Activated CD4-positive, alpha-beta T cell treated with anti-CD3 and anti-CD28 coated beads, Interleukin-2, amount 50 U/mL, for 1 hour (primary cell): ENCODE results near the gene CCR1.
"Not testable (repeated sequence)": the region's sequence is repeated elsewhere in the genome, so short reads cannot be mapped to it uniquely, and the experiment has no call there.

Experiments
- DNase-seq: peaks from one replicate; pipeline ENCODE4 v3.0.0-alpha.2; 2020

CCR1 gene

DNA sequence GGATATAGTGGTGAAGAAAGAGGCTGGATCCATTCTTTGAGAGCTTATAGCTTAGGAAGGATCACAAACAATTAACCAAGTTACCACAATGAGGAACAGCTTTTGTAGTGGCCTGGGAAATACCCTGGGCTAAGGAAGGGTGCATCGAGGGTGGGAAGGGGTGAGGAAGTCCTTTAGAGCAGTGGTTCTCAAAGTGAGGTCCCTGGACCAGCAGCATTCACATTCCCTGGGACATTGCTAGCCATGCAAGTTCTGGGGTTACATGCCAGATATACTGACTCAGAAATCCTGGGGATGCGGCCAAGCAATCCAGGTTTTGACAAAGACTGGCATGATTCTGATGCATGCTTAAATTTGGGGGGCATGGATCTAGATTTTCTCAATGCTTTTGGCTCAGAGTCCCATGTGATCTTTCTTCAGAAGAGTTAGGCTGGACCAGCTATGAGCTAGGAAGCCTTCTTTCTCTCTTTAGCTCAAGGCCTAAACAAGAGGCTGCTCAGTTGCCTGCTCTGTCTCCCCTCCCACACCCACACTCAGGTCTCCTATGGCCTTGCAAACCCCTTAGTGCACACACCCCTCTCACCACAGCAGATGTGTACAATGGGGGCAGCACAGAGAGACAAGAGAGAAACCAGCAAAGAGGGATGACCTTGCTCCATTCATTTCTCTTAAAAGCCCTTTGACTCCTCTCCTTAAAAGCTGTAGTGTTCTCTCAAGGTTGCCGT, 1.8 kb upstream of the CCR1 start:
- no peak for DNase-seq

DNA sequence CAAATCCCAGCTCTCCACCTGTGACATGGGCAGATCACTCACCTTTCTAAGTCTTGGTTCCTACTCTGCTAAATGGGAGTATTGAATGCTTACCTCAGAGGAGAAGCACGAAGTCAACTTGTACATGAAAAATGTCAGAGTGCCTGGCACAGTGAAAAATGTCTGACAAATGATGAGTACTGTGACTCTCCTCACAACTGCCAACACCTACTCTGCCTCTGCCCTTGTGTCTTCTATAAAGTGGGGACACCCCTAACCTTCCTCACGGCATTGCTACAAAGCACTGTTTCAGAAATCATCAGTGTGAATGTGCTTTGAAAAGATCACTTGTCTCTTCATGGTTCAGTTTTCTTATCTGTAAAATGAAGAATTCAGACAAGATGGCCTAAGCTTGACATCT, 940 bp upstream of the CCR1 start:
- DNase-seq: no peak

DNA sequence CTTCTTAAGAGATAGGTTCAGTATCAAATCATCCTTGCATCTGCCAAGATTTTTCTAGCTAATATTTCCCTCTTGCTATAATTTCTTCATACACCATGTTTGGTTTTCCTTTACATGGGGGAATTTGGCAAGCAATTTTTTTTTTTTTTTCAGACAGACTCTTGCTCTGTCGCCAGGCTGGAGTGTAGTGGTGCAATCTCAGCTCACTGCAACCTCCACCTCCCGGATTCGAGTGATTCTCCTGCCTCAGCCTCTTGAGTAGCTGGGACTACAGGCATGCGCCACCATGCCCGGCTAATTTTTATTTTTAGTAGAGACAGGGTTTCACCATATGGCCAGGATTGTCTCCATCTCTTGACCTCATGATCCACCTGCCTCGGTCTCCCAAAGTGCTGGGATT, 599 bp downstream of the CCR1 start:
- not testable (repeated sequence) for DNase-seq

DNA sequence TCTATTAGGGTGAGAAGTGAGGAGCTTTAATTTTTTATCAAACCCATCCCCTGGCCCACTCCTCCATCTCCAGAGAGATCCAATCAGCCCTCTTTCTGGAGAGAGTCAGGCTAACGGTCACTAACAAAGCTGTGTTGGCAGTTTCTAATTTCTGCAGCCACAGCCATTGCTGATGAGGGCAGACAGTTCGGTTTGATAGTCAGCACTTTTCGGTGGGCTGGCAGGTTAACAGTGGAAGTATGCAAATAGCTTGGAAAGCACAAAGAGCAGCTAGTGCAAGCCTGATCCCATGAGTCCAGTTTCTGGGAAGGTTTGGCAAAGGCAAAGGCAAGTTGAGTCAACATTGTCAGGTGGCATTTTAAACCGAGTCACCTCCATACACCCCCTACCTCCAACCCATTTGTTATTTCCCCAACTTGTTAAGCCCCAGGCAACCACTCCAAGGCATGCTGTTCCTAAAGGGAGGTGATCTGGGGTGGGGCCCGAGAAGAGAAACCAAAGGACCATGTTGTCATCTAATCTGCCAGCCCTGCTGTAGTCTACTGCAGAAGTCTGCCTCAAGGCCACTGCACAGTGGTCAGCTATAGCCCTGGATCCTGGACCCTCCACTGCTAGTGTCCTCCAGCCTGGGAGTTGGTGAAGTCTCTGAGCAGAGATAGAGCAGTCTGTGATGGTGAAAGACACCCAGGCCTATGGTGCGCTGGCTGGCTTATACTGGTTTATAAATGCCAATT, 1.7 kb downstream of the CCR1 start:
- no peak for DNase-seq

DNA sequence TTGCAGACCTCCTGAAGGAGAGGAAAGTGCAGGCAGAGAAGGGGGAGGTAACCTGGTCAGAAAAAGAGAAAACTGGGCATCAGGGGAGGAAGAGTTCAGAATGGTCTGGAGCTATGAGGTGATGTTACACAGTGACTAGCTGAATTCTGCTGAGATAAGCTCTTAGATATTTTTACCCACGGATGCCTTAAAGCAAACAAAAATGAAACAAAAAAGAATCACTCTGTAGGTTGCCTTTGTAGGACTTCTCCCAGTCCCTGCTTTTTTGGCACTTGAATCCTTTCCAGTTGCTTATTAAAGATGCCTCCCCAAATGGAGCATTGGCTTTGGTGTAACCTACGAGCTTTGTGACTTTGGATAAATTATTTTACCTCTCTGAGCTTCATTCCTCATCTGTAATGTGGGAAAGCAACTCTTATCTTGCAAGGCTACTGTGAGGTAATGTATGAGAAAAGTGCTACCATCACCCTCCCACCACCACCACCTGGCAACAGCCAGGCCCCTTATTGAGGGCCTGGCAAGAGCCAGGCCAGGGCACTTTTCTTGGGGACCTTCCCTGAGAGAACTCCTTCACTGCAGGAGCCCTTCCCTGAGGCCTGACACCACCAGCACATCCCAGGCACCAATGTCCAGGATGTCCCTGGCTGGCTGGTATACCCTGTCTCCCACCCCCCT, 2.7 kb downstream of the CCR1 start:
- no peak for DNase-seq

DNA sequence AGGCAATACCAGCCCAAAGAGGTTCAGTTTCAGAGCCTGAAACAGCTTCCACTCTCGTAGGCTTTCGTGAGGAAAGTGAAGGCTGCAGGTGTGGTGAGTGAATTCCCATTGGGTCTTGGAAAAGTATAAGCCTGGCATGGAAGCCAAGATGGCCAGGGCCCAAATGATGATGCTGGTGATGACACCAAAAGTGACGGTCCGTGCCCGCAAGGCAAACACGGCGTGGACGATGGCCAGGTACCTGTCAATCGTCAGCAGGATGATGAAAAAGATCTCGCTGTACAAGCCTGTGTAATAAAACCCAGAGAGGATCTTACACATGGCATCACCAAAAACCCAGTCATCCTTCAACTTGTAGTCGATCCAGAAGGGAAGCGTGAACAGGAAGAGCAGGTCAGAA, 4.4 kb downstream of the CCR1 start:
- DNase-seq: no peak

DNA sequence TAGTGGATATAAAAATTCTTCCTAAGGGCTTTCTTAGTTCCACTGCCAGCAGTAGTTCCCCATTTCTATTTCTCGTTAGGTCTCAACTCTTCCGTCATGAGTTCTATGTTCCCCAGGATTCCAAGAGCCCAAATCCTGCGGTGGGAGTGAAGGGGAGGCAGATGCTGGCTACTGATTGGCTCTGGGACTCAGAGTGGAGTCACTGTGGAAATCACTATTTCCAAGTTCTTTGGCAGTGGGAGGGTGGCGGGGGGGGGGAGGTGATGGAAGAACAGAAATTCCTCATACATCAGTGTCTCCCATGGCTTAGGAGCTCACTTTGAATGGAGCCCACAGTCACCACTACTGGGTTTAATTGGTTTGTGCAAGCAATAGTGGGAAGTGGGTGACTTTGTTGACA, 5.6 kb downstream of the CCR1 start:
- DNase-seq: no peak

DNA sequence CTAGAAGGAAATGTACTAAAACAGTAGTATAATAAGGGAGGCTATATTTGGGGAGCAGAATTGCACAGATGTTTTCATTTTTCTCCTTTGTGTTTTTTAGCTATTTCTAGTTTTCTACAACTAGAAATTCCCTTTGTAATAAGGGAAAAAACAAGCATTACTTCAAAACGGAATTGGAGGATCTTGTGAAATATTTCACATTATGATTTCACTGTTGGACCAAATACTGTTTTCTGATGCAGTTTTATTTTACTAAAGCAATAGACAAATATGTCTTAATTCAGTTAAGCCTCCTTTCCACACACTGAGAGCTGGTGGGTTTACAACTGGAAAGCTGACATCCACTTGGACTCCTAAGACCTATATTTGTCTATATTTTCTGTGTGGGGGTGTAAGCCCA, 7.3 kb downstream of the CCR1 start:
- DNase-seq: no peak

DNA sequence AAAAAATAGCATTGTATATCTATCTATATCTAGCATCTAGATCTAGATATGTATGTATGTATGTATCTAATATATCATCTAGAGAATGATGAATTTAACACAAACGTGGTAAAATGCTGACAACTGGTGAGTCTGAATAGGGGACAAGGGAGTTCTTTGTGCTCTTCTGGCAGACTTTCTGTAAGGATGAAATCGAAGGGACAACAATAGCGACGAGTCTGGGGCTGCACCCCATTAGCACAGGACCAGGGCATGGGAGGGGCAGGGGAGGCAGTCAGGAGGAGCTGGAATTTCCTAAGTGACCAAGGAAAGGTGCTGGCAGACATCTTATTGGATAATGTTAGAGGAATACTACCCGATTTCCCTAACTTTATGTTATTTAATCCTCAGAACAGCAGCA, 7.9 kb downstream of the CCR1 start:
- no peak for DNase-seq

DNA sequence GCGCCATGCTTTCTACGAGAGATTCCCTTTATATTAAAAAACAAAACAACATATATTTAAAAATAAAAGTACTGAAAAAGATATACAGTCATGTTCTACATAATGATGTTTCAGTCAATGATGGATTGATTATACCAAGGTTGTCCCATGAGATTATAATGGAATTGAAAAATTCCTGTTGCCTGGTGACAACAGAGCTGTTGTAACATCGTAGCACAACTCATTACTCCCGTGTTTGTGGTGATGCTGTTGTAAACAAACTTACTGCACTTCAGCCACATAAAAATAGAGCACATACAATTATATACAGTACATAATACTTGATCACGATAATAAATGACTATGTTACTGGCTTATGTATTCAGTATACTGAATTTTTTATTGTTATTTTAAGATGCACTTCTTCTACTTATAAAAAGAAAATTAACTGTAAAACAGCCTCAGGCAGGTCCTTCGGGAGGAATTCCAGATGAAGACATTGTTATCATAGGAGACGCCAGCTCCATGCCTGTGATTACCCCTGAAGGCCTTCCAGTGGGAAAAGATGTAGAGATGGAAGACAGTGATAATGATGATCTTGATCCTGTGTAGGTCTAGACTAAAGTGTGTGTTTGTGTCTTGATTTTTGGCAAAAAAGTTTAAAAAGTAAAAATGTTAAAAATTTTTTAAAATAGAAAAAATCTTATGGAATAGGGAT, 11.7 kb downstream of the CCR1 start:
- DNase-seq: no peak

DNA sequence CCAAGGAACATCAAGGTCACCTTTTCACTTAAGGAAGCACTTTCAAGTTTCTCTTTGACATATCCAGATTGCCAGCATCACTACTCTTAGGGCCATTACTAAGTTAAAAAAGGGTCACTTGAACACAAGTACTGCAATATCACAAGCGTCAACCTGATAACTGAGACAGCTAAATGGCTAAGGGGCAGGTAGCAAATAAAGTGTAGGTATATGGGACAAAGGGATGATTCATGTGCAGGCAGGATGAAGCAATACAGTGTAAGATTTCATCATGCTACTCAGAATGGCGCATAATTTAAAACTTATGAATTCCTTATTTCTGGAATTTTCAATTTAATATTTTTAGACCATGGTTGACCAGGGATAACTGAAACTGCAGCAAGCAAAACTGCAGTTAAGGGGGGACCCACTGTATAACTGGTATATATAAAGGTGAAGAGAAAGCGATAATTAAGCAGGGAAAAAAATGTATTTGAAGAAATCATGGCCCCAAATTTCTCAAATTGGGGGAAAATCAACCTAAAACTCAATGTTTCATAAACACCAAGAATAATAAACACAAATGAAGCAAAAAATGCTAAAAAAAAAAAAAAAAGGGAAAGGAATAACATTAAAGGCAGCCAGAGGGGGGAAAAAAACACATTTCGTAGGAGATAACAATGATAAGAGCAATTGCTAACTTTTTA, 13.1 kb downstream of the CCR1 start:
- DNase-seq: no peak

DNA sequence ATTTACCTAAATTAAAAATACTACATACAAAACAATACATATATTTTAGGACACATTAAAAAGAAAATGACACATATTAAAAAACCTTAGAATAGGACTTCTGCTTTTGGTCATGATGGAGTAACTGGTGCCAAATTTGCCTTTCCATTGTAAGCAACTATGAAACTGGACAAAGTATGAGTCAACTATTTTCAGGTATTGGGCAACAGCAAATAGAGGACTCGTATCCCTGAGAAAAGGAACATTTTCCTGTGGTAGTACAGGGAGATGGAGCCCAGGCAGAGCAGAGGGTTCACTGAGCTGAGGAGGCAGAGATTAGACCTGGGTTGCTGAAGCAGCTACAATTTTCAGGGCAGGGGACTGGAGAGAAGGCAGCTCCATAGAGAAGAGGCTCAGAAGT, 14.7 kb downstream of the CCR1 start:
- no peak for DNase-seq

DNA sequence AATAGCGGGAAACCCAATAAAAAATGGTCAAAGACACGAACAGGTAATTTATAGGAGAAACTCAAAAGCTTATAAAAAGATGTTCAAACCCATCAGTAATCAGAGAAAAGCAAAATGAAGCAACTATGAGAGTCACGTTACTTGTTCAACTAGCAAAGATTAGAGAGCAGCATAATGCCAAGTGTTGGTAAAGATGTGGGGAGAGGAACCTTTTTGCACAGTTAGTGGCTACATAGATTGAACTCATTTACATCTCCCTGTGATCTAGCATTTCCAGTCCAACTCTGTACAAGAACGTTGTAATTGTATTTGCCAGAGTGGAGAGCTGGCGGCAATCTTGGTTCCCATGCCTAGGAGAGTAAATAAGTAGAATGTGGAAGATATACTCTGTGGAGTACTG, 15.2 kb downstream of the CCR1 start:
- DNase-seq: no peak

DNA sequence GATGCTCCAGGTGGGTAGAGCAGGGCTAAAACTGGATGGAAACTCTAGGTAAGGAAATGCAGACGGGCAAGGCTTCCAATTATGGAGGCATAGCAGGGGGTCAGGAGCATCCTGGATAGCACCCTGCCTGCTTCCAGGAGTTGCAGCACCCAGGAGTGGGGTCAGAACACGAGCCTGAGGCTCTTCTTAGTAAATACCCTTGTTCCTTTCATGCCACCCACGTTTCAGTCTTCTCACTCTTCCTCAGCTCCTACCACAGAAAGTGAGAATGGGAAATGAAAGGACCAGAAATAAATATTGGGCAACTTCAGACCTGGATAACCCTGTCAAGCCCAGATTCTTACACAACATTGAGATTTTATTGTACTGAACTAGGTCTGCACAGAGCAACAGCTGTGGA, 16.4 kb downstream of the CCR1 start:
- DNase-seq: no peak

DNA sequence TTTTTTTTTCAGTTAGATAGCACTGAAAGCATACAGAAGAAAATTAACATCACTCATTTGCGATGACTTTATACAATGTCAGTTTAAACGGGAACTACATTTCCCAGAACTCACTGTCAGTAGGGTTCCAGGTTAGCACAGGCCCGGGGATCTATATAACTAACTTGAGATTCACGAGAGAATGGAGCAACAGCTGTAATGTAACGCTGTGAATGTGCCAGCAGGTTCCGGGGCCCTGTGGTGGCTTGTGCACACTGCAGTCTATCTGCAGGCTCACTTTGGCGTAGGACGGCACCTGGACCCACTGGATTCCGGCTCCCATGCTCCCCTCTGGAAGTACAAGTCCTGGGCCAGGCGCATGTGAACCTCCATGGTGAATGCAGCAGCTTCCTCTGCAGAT, 19.4 kb downstream of the CCR1 start:
- no peak for DNase-seq

DNA sequence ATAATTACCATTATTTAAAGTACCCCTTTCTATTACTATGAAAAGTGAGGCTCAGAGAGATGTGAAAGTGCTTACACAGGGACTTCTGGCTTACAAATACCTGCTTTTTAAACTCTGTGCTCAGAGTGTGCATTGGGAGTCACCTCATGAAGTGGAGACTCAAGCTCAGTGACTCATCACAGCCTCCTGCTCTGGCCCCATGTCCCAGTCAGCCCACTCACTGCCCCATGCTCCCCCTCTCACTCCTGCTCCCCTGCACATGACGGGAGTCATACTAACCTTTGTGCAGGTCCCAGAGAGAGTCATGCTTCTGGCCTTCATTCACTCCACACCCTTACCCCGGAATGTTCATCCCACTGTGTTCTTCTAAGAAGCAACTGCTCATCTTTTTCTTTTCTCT, 20.2 kb downstream of the CCR1 start:
- no peak for DNase-seq

DNA sequence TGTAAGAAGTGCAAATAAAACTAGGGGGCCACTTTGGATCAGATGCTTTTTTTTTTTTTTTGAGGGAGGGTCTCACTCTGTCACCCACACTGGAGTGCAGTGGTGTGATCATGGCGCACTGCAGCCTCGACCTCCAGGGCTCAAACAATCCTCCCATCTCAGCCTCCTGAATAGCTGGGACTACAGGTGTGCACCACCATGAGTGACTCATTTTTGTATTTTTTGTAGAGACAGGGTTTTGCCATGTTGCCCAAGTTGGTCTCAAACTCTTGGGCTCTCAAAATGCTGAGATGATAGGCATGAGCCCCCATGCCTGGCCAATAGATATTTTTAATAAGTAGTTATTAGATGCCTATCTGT, 20.8 kb downstream of the CCR1 start:
- no peak for DNase-seq

DNA sequence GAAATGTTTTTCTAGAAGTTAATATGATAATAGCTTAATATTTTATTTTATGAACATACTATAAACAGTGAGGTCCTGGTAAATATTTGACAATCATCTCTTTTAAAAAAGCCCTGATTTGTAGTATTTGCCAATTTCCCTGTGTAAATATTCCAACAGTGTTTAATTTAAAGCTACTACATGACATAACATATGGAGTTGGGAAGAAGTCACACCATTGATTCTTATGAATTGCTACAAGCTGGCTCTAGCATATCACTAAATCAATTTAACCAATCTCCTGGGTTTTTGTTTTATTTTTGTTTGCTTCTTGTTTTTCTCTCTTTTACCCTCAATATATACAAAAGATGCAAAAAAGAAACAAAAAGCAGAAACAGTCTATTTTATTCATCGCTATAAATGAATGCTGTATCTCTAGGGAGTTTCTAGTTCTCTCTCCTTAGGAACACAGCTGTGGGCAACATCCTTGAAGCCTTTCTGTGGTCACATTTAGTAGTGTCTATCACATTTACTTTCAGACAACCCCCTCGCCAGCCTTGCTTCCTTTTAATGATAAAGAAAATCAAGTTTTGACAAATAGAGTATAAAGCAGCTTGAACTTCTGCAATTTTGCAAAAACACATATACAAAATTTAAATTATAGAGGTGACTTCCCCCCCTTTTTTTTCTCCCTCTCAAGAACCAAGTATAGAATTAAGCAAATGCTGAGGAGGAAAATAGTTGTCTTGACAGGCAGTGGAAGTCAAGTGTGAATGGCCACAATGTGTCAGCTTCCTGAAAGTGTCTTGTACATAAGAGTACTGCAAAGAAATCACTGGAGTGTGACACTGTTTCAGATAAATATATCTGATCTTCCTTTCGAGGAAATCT, 21.4 kb downstream of the CCR1 start:
- DNase-seq: no peak

DNA sequence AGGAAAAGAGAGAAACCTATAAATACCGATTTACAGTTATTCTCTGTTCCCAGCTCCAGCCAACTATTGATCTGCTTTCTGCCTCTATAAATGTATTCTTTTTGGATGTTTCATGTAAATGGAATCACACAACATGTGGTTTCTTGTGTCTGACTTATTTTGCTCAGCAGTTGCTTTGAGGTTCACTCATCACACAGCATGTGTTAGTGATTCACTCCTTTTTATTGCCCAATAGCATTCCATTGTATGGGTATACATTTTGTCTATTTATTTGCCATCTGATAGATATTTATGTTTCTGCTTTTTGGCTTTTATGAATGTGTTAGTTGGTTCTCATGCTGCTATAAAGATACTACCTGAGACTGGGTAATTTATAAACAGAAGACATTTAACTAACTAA, 23.6 kb downstream of the CCR1 start:
- DNase-seq: no peak

DNA sequence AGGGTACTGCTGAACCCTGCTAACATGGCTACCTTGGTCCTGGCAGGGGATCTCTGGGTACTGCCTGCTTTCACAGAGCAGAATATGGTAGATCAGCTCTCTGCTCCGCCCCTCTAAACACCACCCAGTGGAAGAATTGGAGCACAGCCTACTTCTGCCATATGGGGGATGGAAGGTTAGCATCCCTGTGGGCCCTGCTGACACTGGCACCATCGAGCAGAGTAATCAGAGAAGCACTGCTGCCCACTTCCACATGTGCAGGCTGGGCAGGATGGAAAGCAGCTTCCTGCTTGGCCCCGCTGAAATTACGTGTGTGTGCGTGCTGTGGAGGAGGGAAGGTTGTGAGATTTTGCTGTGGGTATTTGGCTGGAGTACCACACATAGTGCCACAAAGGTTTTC, 24.8 kb downstream of the CCR1 start:
- DNase-seq: no peak

DNA sequence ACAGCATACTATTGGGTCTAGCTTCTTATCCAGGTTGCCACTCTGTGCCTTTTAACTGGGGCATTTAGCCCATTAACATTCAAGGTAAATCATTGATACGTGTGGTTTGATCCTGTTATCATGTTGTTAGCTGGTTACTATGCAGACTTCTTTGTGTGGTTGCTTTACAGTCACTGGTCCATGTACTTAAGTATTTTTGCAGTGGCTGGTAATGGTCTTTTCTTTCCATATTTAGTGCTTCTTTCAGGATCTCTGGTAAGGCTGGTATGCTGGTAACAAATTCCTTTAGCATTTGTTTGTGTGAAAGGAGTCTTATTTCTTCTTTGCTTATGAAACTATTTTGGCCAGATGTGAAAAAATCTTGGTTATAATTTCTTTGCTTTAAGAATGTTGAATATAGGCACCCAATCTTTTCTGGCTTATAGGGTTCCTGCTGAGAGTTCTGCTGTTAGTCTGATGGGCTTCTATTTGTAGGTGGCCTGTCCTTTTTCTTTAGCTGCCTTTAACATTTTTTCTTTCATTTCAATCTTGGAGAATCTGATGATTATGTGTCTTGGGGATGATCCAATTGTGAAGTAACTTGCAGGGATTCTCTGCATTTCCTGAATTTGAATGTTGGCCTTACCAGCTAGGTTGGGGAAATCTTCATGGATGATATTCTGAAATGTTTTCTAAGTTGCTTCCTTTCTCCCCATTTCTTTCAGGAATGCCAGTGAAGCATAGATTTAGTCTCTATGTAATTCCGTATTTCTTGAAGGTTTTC, 39.3 kb downstream of the CCR1 start:
- DNase-seq: no peak
